HEK293 (cell line): ENCODE measurements around the gene INF2.

Experiments used
- CTCF ChIA-PET: fragments of 350-600 bp; formaldehyde crosslinking; extraction: SDS; loops from one replicate; lab custom pipeline; 2021; ENCODE audit warnings: antibody characterized with exemption; lab: Yijun Ruan, JAX
- POLR2A ChIA-PET: fragments of 300-600 bp; formaldehyde crosslinking; extraction: SDS; loops from one replicate; lab custom pipeline; 2020; ENCODE audit warnings: antibody characterized with exemption, inconsistent platforms; lab: Yijun Ruan, JAX
- H3K27ac ChIP-seq: fragments of 200-500 bp; sonication (Bioruptor generic); 2 replicates; pipeline ENCODE4 v1.5.1; 2014; ENCODE audit warnings: low read depth, low read length, control low read depth, inconsistent platforms; ENCODE audit errors: extremely low read depth
- H3K36me3 ChIP-seq, 2 experiments: fragments of 200-500 bp in 1 of 2; sonication (Bioruptor generic) in 1 of 2; 1 replicate in 1 of 2; 2 replicates in 1 of 2; pipeline ENCODE4 v1.5.1; 2014 to 2017; ENCODE audit warnings: inconsistent platforms in 2 of 2, low read length in 2 of 2; ENCODE audit not compliant: control insufficient read depth in 2 of 2, insufficient read depth in 1 of 2
- H3K4me1 ChIP-seq: fragments of 200-500 bp; sonication (Bioruptor generic); 2 replicates; pipeline ENCODE4 v1.5.1; 2014; ENCODE audit warnings: mild to moderate bottlenecking, low read length, inconsistent platforms; ENCODE audit not compliant: control insufficient read depth, insufficient read depth
- H3K4me3 ChIP-seq: 2 replicates; pipeline ENCODE4 v1.5.1; 2011; ENCODE audit warnings: low read depth, mild to moderate bottlenecking, control low read depth, low read length, moderate library complexity
- H3K9me3 ChIP-seq: fragments of 200-500 bp; sonication (Bioruptor generic); 2 replicates; pipeline ENCODE4 v1.5.1; 2014; ENCODE audit warnings: low read depth, low read length, inconsistent platforms; ENCODE audit not compliant: control insufficient read depth, insufficient read depth
- CTCF ChIP-seq: fragments of 450-650 bp; formaldehyde crosslinking; IDR thresholded peaks from 2 replicates; pipeline ENCODE4 v1.5.1; 2016; ENCODE audit warnings: missing biosample characterization, missing genetic modification characterization
- EGR2 ChIP-seq: fragments of 450-650 bp; formaldehyde crosslinking; IDR thresholded peaks from 2 replicates; pipeline ENCODE4 v1.5.1; 2016; ENCODE audit warnings: low read depth, missing biosample characterization, missing genetic modification characterization
- GLIS1 ChIP-seq: fragments of 450-650 bp; formaldehyde crosslinking; IDR thresholded peaks from 2 replicates; pipeline ENCODE4 v1.5.1; 2016; ENCODE audit warnings: missing biosample characterization, missing genetic modification characterization
- GLIS2 ChIP-seq: fragments of 450-650 bp; formaldehyde crosslinking; IDR thresholded peaks from 2 replicates; pipeline ENCODE4 v1.5.1; 2016; ENCODE audit warnings: missing biosample characterization, missing genetic modification characterization
- KLF10 ChIP-seq: fragments of 450-650 bp; IDR thresholded peaks from 2 replicates; pipeline ENCODE4 v1.5.1; 2018; ENCODE audit warnings: missing biosample characterization, mild to moderate bottlenecking, missing genetic modification characterization
- KLF17 ChIP-seq: fragments of 450-650 bp; formaldehyde crosslinking; IDR thresholded peaks from 2 replicates; pipeline ENCODE4 v1.5.1; 2016; ENCODE audit warnings: missing biosample characterization, missing genetic modification characterization
- KLF8 ChIP-seq: fragments of 450-650 bp; formaldehyde crosslinking; IDR thresholded peaks from 2 replicates; pipeline ENCODE4 v1.5.1; 2016; ENCODE audit warnings: missing biosample characterization, missing genetic modification characterization
- SETDB1 ChIP-seq: IDR thresholded peaks from one replicate; pipeline ENCODE4 v1.6.1; 2017; ENCODE audit warnings: mild to moderate bottlenecking, low read length, moderate library complexity, mixed read lengths; ENCODE audit not compliant: insufficient read length
- TCF7L2 ChIP-seq: IDR thresholded peaks from 2 replicates; pipeline ENCODE4 v1.6.1; 2011; ENCODE audit warnings: low read depth, mild to moderate bottlenecking, inconsistent platforms, low read length, moderate library complexity, borderline replicate concordance
- ZBTB8A ChIP-seq: fragments of 450-650 bp; formaldehyde crosslinking; IDR thresholded peaks from 2 replicates; pipeline ENCODE4 v1.5.1; 2016; ENCODE audit warnings: missing biosample characterization, missing genetic modification characterization
- ZFHX2 ChIP-seq: fragments of 450-650 bp; formaldehyde crosslinking; conservative IDR thresholded peaks from 2 replicates; pipeline ENCODE4 v1.5.1; 2016; ENCODE audit warnings: missing biosample characterization, missing genetic modification characterization
- ZNF133 ChIP-seq: fragments of 450-650 bp; formaldehyde crosslinking; IDR thresholded peaks from 2 replicates; pipeline ENCODE4 v1.5.1; 2016; ENCODE audit warnings: missing biosample characterization, missing genetic modification characterization
- ZNF202 ChIP-seq: fragments of 450-650 bp; formaldehyde crosslinking; IDR thresholded peaks from 2 replicates; pipeline ENCODE4 v1.5.1; 2016; ENCODE audit warnings: missing biosample characterization, missing genetic modification characterization, borderline replicate concordance
- ZNF223 ChIP-seq: fragments of 450-650 bp; formaldehyde crosslinking; IDR thresholded peaks from 2 replicates; pipeline ENCODE4 v1.5.1; 2016; ENCODE audit warnings: missing biosample characterization, missing genetic modification characterization
- ZNF311 ChIP-seq: fragments of 450-650 bp; formaldehyde crosslinking; IDR thresholded peaks from 2 replicates; pipeline ENCODE4 v1.5.1; 2017; ENCODE audit warnings: missing biosample characterization, missing genetic modification characterization, borderline replicate concordance
- ZNF416 ChIP-seq: fragments of 450-650 bp; formaldehyde crosslinking; IDR thresholded peaks from 2 replicates; pipeline ENCODE4 v1.5.1; 2016; ENCODE audit warnings: missing biosample characterization, missing genetic modification characterization
- ZNF555 ChIP-seq: fragments of 450-650 bp; formaldehyde crosslinking; conservative IDR thresholded peaks from 2 replicates; pipeline ENCODE4 v1.5.1; 2017; ENCODE audit warnings: missing biosample characterization, mild to moderate bottlenecking, missing genetic modification characterization, inconsistent platforms
- ZNF580 ChIP-seq: fragments of 450-650 bp; formaldehyde crosslinking; IDR thresholded peaks from 2 replicates; pipeline ENCODE4 v1.5.1; 2016; ENCODE audit warnings: missing biosample characterization, missing genetic modification characterization
- ZNF626 ChIP-seq: fragments of 450-650 bp; sonication (Bioruptor Pico); formaldehyde crosslinking; IDR thresholded peaks from 2 replicates; pipeline ENCODE4 v1.5.1; 2018; ENCODE audit warnings: missing biosample characterization, missing genetic modification characterization, inconsistent platforms
- ZNF677 ChIP-seq: fragments of 450-650 bp; IDR thresholded peaks from 2 replicates; pipeline ENCODE4 v1.5.0; 2018; ENCODE audit warnings: missing biosample characterization, mild to moderate bottlenecking, missing genetic modification characterization, moderate library complexity
- ZNF707 ChIP-seq: fragments of 450-650 bp; formaldehyde crosslinking; IDR thresholded peaks from 2 replicates; pipeline ENCODE4 v1.5.1; 2016; ENCODE audit warnings: missing biosample characterization, missing genetic modification characterization
- ZNF776 ChIP-seq: fragments of 450-650 bp; formaldehyde crosslinking; IDR thresholded peaks from 2 replicates; pipeline ENCODE4 v1.5.0; 2017; ENCODE audit warnings: missing biosample characterization, missing genetic modification characterization, borderline replicate concordance
- ZNF837 ChIP-seq: fragments of 450-650 bp; formaldehyde crosslinking; IDR thresholded peaks from 2 replicates; pipeline ENCODE4 v1.5.1; 2016; ENCODE audit warnings: missing biosample characterization, missing genetic modification characterization
- ZSCAN16 ChIP-seq: fragments of 450-650 bp; formaldehyde crosslinking; IDR thresholded peaks from 2 replicates; pipeline ENCODE4 v1.5.1; 2016; ENCODE audit warnings: missing biosample characterization, missing genetic modification characterization
- TF ChIP-seq, protein P1 (sequence below): fragments of 450-650 bp; formaldehyde crosslinking; IDR thresholded peaks from 2 replicates; pipeline ENCODE4 v1.5.1; 2017; ENCODE audit warnings: missing biosample characterization, missing genetic modification characterization

The INF2 gene

GRCh38 chr14:104770072-104770579, 80.7 kb downstream of the INF2 start:
- Histone ChIP-seq H3K4me1 (peaks cover 4% of the 10 kb centered on the region; the same call in 1 of the 2 replicates), H3K27ac (no peak overlapping the region), H3K4me3 (no peak overlapping the region), H3K36me3 (peaks cover 0 to 55% of the 10 kb centered on the region in 2 experiments; a peak in 2 of 3 replicates), H3K9me3 (no peaks in the 10 kb centered on the region)
- ChIA-PET CTCF (interaction anchor here (0.6 to 3.7 kb wide), 2 partner anchors 56 to 203 kb away, joined by 3 to 57 read pairs; no protein-coding TSS in a partner anchor), POLR2A (interaction anchor here (1.1 to 1.3 kb wide), 2 partner anchors 17 to 34 kb away, joined by 3 to 4 read pairs; partner anchors contain the start of gene SIVA1)
- no peak for TF ChIP-seq ZNF133 (tag by site-specific recombination)
- peak; percentile 79 for TF ChIP-seq EGR2 (tag by site-specific recombination)
- peak; percentile 95 for TF ChIP-seq ZFHX2 (tag by site-specific recombination)
- TF ChIP-seq KLF10 (tag by site-specific recombination), result no peak
- no peak for TF ChIP-seq ZNF555 (tag by site-specific recombination)

GRCh38 chr14:104770851-104771272, 81.4 kb downstream of the INF2 start:
- Histone ChIP-seq H3K27ac (no peak overlapping the region), H3K36me3 (peaks cover 0 to 62% of the 10 kb centered on the region in 2 experiments; a peak in 2 of 3 replicates), H3K4me3 (no peak overlapping the region), H3K4me1 (peaks cover 4% of the 10 kb centered on the region; the same call in 1 of the 2 replicates)
- ChIA-PET POLR2A (interaction anchor here (1.1 to 1.6 kb wide), 2 partner anchors 18 to 21 kb away, joined by 3 to 4 read pairs; partner anchors contain the start of gene SIVA1), CTCF (interaction anchor here (0.6 to 3.7 kb wide), 3 partner anchors 56 to 275 kb away, joined by 3 to 57 read pairs (median 6); no protein-coding TSS in a partner anchor)
- TF ChIP-seq ZNF707 (peak; percentile 58; the same call in 1 of the 2 replicates), CTCF (tag by site-specific recombination) (0 out of 2 replicates have a peak, but pooled peaks have one; percentile 45), ZNF580 (0 out of 2 replicates have a peak, but pooled peaks have one; percentile 26), ZNF626 (no peak), SETDB1 (peak; percentile 40), KLF17 (no peak), KLF8 (tag by site-specific recombination) (peak; percentile 47; the same call in 1 of the 2 replicates), GLIS2 (tag by site-specific recombination) (0 out of 2 replicates have a peak, but pooled peaks have one; percentile 22), ZNF677 (tag by site-specific recombination) (no peak), ZNF223 (tag by site-specific recombination) (no peak), GLIS1 (tag by site-specific recombination) (peak; percentile 69)
- TF ChIP-seq, all 188 proteins: peak for 7
- no peaks in the 10 kb centered on the region for H3K9me3 ChIP-seq

DNA sequence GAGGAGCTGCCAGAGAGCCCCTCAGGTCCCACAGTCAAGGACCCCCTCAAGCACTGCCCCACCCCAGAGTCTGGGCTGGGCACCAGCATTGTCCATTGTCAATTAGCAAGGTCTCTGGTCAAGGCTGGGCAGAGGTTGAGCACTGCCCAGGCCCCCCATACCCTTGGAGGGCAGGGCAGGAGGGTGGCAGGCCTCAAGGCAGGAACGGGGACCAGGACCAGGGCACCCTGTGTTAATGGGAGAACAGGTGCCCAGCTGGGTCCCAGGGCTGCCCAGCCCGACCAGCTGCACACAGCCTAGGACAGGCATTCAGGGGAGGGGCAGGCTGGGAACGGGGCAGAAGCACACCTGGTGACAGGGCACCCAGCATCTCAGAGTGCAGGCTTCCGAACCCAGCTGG, 82.0 kb downstream of the INF2 start:
- H3K4me3 ChIP-seq, result no peak overlapping the region
- no peaks in the 10 kb centered on the region for H3K9me3 ChIP-seq
- H3K27ac ChIP-seq, result no peak overlapping the region
- CTCF ChIA-PET, result interaction anchor here (0.8 to 3.7 kb wide), 3 partner anchors 55 to 274 kb away, joined by 4 to 57 read pairs (median 6); no protein-coding TSS in a partner anchor
- TF ChIP-seq ZNF776 (tag by site-specific recombination) (no peak), SETDB1 (no peak), TCF7L2 (no peak), ZNF202 (tag by site-specific recombination) (no peak), GLIS2 (tag by site-specific recombination) (no peak), ZNF311 (tag by site-specific recombination) (no peak), ZNF837 (tag by site-specific recombination) (no peak), ZNF416 (tag by site-specific recombination) (no peak), ZBTB8A (tag by site-specific recombination) (no peak), ZSCAN16 (tag by site-specific recombination) (no peak)
- TF ChIP-seq, protein P1, sequence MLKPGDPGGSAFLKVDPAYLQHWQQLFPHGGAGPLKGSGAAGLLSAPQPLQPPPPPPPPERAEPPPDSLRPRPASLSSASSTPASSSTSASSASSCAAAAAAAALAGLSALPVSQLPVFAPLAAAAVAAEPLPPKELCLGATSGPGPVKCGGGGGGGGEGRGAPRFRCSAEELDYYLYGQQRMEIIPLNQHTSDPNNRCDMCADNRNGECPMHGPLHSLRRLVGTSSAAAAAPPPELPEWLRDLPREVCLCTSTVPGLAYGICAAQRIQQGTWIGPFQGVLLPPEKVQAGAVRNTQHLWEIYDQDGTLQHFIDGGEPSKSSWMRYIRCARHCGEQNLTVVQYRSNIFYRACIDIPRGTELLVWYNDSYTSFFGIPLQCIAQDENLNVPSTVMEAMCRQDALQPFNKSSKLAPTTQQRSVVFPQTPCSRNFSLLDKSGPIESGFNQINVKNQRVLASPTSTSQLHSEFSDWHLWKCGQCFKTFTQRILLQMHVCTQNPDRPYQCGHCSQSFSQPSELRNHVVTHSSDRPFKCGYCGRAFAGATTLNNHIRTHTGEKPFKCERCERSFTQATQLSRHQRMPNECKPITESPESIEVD (tag by site-specific recombination), result no peak
- TF ChIP-seq, all 188 proteins: peak for 0
- POLR2A ChIA-PET, result interaction anchor here (1.1 to 1.6 kb wide), 2 partner anchors 19 to 20 kb away, joined by 3 to 4 read pairs; partner anchors contain the start of gene SIVA1
- H3K4me1 ChIP-seq, result peaks cover 4% of the 10 kb centered on the region; the same call in 1 of the 2 replicates
- H3K36me3 ChIP-seq, result peaks cover 0 to 66% of the 10 kb centered on the region in 2 experiments; a peak in 2 of 3 replicates
